ENCODE results near the gene WDR86. TPM values are rescaled to one million over a fixed set of nuclear protein-coding genes. Genes with fewer than 3 reads are reported as not detected.
A peak's percentile ranks its signal among the peaks of the same experiment; 100 is the strongest.

WDR86 gene
- polyA plus RNA-seq, 2 of the 4 experiments (the other 2 are of a cell fraction): 0.17 to 0.19 TPM

DNA sequence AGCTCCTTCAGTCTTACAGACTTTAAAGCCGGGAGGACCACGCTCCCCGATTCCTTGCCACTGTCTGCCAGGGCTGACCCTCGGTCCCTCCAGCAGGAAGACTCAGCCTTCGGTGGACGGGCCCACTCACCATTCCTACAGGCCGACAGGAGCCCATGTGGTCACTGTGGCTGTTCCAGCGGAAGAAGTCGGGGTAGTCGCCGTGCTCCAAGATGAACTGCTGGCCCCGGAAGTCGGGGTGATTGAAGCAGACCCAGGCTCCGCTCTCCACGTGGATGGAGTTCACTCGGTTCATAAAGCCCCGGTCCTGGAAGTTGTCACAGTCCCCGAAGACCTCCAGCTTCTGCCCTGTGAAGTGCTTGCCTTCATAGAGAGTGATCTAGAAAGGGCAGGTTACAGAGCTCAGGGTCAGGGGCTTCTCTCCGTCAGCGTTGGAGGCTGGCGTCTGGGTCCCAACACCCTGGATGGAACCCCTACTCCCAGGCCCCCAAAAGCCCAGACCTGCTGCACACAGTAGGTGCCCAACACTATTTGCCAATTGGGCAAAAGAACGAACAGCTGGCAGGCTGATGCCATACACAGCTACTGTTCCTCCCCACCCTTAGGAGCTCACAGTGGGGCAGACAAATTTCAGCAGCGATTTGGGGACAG lies 28.2 kb upstream of the WDR86 start:
- WGBS (ENCODE audit: missing lambda C conversion rate): 85% methylated on average over 22 of the region's 23 CpGs
- FAIRE-seq: no peak

GRCh38 chr7:151437159-151437553 lies 27.3 kb upstream of the WDR86 start:
- Histone ChIP-seq H3K4me1 (peaks cover 8% of the 10 kb centered on the region; the same call in 1 of the 3 replicates), H3K9me3 (no peaks in the 10 kb centered on the region), H3K4me2 (no peak overlapping the region), H3K4me3 (no peak overlapping the region), H3K27ac (no peak overlapping the region)
- ChIA-PET POLR2A (no interaction called here), CTCF (interaction anchor here (0.8 to 7.4 kb wide), 7 partner anchors 12 to 322 kb away, joined by 3 to 73 read pairs (median 5); no protein-coding TSS in a partner anchor)
- no peak for DNase-seq (ENCODE audit: low read depth in 1 of 2, low spot score in 1 of 2)
- WGBS (ENCODE audit: missing lambda C conversion rate): 70% methylated on average over 12 of the region's 13 CpGs
- ATAC-seq: no peak
- no peak for TF ChIP-seq NR3C1 (IDR thresholded peaks at IDR 0.05)
- no peak for TF ChIP-seq PHF8 (IDR thresholded peaks at IDR 0.05; ENCODE audit: borderline replicate concordance, low read depth)
- TF ChIP-seq ATOH8 (CRISPR knock-in tag; IDR thresholded peaks at IDR 0.05; ENCODE audit: low read depth): no peak
- no peak for FAIRE-seq

More for the DNA sequence above, 28.2 kb upstream of the WDR86 start:
- DNase-seq (ENCODE audit: low read depth in 1 of 2, low spot score in 1 of 2) (no peak), ATAC-seq (no peak)
- H3K9me3 ChIP-seq: no peaks in the 10 kb centered on the region
- H3K4me3 ChIP-seq: no peak overlapping the region
- no peak overlapping the region for H3K4me2 ChIP-seq
- ChIA-PET POLR2A (no interaction called here), CTCF (interaction anchor here (0.9 to 7.4 kb wide), 4 partner anchors 11 to 322 kb away, joined by 5 to 73 read pairs (median 5); no protein-coding TSS in a partner anchor)
- H3K4me1 ChIP-seq: peaks cover 8% of the 10 kb centered on the region; the same call in 1 of the 3 replicates
- H3K27ac ChIP-seq: no peak overlapping the region
- TF ChIP-seq JUN (IDR thresholded peaks at IDR 0.05) (no peak), EHMT2 (IDR thresholded peaks at IDR 0.05; ENCODE audit: low read depth) (no peak), HOXB13 (CRISPR knock-in tag; IDR thresholded peaks at IDR 0.05; ENCODE audit: low read depth) (no peak)
- TF ChIP-seq, protein P1, sequence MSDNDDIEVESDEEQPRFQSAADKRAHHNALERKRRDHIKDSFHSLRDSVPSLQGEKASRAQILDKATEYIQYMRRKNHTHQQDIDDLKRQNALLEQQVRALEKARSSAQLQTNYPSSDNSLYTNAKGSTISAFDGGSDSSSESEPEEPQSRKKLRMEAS (IDR thresholded peaks at IDR 0.05): no peak

DNA sequence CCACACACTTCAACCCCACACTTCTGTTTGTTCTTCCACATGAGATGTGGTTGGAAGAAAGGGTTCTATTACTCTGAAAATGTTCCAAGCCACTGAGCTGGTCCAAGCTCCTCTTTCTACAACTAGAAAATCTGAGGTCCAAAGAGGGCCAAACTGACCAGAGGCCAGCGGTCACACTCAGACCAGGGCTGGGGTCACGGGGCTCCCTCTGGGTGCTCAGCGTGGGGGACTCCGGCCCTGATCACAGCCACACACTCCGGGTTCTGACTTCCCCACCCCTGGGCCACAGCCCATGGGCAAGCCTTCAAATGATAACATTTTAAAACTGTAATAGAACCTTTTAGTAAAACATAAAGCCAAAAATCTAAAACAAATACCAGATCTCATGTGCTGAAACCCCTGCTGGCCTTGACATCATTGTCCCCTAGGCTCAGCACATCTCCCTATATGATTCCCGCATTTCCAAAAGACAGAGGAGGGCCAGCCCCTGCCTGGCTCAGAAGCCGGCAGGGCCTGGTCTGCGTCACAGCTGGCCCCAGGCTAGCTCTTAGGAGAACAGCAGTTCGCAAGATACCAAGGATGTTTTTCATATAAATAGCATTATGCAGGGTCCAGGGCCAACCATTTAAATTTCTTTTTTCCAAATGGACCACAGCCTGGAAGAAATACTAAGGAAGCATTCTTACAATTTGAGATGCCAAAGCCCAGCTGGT lies 26.8 kb upstream of the WDR86 start:
- H3K27ac ChIP-seq: peak overlapping the region in 1 of 2 experiments; percentile 38; a peak in 2 of 6 replicates
- DNase-seq (ENCODE audit: low read depth in 1 of 2, low spot score in 1 of 2): no peak
- TF ChIP-seq PHF8 (IDR thresholded peaks at IDR 0.05; ENCODE audit: borderline replicate concordance, low read depth) (no peak), PBX3 (IDR thresholded peaks at IDR 0.05) (no peak), GATA3 (IDR thresholded peaks at IDR 0.05; ENCODE audit: borderline replicate concordance) (no peak), SMC3 (IDR thresholded peaks at IDR 0.05) (no peak), TP53 (CRISPR knock-in tag; IDR thresholded peaks at IDR 0.05) (no peak), NR3C1 (IDR thresholded peaks at IDR 0.05) (no peak), USF2 (IDR thresholded peaks at IDR 0.05) (no peak), FOSL2 (IDR thresholded peaks at IDR 0.05) (no peak), FOSL2 (CRISPR knock-in tag; IDR thresholded peaks at IDR 0.05) (no peak), HOXA7 (CRISPR knock-in tag; IDR thresholded peaks at IDR 0.05) (no peak), CEBPB (IDR thresholded peaks at IDR 0.05) (no peak), CHD2 (IDR thresholded peaks at IDR 0.05; ENCODE audit: low read length, partially characterized antibody) (no peak), JUN (IDR thresholded peaks at IDR 0.05) (no peak), KDM5A (IDR thresholded peaks at IDR 0.05) (no peak), RCOR1 (IDR thresholded peaks at IDR 0.05; ENCODE audit: low read depth, low read length) (no peak), NFE2L2 (conservative IDR thresholded peaks at IDR 0.05; ENCODE audit: low read length) (no peak), HEYL (CRISPR knock-in tag; IDR thresholded peaks at IDR 0.05) (no peak), HOXB5 (CRISPR knock-in tag; IDR thresholded peaks at IDR 0.05) (no peak), JUNB (IDR thresholded peaks at IDR 0.05) (no peak)
- TF ChIP-seq, protein P2, sequence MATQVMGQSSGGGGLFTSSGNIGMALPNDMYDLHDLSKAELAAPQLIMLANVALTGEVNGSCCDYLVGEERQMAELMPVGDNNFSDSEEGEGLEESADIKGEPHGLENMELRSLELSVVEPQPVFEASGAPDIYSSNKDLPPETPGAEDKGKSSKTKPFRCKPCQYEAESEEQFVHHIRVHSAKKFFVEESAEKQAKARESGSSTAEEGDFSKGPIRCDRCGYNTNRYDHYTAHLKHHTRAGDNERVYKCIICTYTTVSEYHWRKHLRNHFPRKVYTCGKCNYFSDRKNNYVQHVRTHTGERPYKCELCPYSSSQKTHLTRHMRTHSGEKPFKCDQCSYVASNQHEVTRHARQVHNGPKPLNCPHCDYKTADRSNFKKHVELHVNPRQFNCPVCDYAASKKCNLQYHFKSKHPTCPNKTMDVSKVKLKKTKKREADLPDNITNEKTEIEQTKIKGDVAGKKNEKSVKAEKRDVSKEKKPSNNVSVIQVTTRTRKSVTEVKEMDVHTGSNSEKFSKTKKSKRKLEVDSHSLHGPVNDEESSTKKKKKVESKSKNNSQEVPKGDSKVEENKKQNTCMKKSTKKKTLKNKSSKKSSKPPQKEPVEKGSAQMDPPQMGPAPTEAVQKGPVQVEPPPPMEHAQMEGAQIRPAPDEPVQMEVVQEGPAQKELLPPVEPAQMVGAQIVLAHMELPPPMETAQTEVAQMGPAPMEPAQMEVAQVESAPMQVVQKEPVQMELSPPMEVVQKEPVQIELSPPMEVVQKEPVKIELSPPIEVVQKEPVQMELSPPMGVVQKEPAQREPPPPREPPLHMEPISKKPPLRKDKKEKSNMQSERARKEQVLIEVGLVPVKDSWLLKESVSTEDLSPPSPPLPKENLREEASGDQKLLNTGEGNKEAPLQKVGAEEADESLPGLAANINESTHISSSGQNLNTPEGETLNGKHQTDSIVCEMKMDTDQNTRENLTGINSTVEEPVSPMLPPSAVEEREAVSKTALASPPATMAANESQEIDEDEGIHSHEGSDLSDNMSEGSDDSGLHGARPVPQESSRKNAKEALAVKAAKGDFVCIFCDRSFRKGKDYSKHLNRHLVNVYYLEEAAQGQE (IDR thresholded peaks at IDR 0.05): no peak
- 84% methylated on average over 9 of the region's 9 CpGs for WGBS (ENCODE audit: missing lambda C conversion rate)
- no peak overlapping the region for H3K4me3 ChIP-seq
- CTCF ChIA-PET: interaction anchor here (0.8 to 7.4 kb wide), 6 partner anchors 8 to 323 kb away, joined by 3 to 73 read pairs (median 4); no protein-coding TSS in a partner anchor
- no peak for ATAC-seq
- POLR2A ChIA-PET: no interaction called here
- no peak for FAIRE-seq
- H3K9me3 ChIP-seq: no peaks in the 10 kb centered on the region
- H3K4me2 ChIP-seq: no peak overlapping the region
- peaks cover 8% of the 10 kb centered on the region; the same call in 1 of the 3 replicates for H3K4me1 ChIP-seq

Measured in A549 (cell line).